Epidermal melanocyte (primary cell): ENCODE data around the gene CACNA2D3.

ENCODE experiments used
- DNase-seq: peaks from one replicate; pipeline ENCODE4 v3.0.0; 2011; ENCODE audit warnings: low spot score; ENCODE audit not compliant: insufficient read length

The CACNA2D3 gene

GRCh38 chr3:54866251-54866650, 743.9 kb downstream of the CACNA2D3 start:
- no peak for DNase-seq

- DNase-seq: peak; percentile 68
These were observed 748.1 kb downstream of the CACNA2D3 start for GRCh38 chr3:54870423-54870822.

- DNase-seq: no peak
These were observed 749.5 kb downstream of the CACNA2D3 start for GRCh38 chr3:54871867-54872266.

DNA sequence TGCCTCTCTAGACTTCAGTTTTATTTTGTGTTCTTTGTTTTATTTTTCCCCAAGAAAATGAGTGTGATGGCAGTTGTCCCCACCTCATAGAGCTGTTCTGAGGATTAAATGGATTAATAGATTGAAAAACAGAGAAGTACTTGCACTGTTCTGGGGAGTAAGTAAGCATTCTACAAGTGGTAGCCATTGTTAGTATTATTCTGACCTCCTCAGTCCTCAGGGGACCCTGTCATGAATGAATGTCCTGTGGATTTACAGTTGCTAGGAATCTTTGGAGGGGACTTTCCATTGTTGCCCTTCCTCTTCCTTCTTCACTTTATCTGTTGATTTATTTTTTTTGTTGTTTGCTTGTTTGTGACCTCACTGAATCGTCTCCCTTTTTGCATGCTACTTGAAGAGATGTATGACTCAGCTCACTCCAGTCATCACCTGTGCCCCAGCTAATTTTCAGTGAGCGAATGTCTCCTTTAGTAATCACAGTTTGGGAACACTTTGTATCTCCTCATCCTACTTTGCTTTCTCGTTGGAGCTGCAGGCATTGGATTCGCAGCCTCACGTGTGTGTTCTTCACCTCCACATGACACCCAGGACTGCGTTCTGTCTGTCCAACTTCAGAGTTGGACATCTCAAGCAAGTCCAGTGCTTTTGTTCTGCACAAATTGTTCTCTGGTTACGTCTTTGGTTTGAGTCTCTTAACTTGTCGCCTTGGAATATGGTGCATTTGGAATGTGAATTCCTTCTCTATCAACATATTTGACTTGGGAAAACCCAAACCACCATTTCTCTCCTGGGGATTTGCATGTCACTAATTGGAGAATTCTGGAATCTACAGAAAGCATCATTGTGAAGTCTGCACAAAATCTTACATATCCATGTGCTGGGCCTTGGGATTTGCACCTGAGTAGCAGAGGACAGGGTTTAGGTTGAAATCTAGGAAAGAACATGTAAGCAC, 751.0 kb downstream of the CACNA2D3 start:
- DNase-seq: no peak

GRCh38 chr3:54874816-54875556, 752.6 kb downstream of the CACNA2D3 start:
- DNase-seq: no peak

- no peak for DNase-seq
These were observed 753.4 kb downstream of the CACNA2D3 start for GRCh38 chr3:54875596-54876268.

DNA sequence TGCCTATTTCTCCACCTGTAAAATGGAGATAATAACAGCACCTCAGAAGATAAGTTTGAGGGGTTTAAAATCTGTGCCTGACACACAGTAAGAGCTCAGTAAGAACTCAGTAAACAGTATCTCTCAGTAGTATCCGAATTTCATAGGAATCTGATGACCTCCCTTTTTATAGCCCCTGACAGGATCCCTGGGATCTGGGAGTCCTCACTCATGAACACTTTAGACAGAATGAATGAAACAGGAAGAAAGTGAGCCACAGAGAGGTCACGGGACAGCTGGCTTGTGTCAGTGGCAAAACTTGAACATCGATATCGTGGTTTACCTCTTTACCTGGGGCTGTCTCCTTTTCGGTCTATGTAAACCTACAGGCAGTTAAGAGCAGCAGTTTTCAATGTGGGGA, 754.3 kb downstream of the CACNA2D3 start:
- DNase-seq: no peak

GRCh38 chr3:54877730-54878129, 755.4 kb downstream of the CACNA2D3 start:
- no peak for DNase-seq

- DNase-seq: no peak
These were observed 755.8 kb downstream of the CACNA2D3 start for GRCh38 chr3:54878145-54878544.

DNA sequence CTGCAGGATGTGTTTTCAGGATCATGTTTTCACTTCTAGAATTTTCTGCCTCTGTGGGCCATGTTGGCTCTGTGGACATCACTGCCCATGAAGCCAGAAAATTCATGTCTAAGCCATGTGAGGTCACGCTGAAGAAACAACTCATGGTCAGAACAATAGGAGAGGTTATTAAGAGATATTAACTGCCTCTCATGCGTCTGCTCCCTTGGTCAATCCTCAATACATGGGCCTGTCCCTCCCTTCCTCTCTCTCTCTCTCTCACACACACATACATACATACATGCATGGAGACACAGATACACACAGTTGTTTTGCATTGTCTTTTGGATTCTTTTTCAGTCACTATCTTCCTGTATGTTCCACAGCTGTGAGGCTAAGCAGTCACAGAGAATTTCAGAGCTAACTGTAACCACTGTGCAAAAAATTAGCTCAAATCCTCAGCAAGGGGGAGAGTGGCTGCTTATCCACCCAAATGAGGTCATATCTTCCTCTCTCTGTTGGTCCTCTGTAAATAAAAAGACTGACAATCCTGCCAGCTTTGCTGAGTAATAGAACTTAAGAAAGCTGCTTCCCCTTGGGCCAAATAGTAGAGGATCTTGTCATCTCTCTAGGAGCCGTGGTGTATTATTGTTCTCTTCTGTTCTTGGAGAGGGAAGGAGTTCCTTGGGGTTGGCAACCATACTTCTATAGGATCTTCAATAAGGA, 759.9 kb downstream of the CACNA2D3 start:
- DNase-seq: no peak

GRCh38 chr3:54888162-54888561, 765.8 kb downstream of the CACNA2D3 start:
- DNase-seq: no peak

DNA sequence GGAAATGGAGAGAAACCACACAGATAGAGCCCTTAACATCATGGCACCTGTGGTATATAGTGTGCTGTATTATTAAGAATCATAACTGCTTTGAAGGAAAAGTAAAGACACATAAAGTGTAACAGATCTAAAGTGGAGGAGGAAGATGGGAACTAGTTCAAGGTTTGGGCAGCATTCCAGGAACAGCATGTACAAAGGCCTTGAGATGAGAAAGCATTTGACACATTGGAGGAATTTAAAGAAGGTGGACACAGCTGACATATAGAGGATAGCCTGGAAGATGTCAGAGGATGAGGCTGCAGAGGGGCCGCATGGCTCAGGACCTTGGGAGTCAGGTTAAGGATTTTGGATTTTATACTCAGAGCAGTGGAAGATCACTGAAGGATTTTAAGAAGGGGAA, 766.5 kb downstream of the CACNA2D3 start:
- no peak for DNase-seq

DNA sequence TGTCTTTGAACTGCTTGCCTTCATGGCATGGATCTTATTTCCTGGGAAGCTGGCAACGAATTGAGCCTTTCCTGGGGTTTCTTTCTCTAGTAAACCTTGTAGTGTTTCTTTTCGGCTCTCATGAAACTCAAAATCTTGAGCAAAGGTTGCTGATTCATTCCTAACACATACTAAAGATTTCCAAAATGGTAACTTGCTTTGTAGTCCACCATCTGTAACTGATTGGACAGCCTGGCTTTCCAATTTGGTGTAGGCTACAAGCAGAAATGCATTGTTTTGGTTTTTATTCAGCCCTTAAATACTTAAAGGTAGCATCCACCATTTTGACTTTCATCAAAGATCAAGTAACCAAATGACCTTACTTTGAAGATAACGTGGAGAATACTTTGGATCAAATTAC, 767.4 kb downstream of the CACNA2D3 start:
- DNase-seq: no peak

GRCh38 chr3:54891540-54891897, 769.2 kb downstream of the CACNA2D3 start:
- peak; percentile 89 for DNase-seq

- DNase-seq: no peak
These were observed 769.8 kb downstream of the CACNA2D3 start for GRCh38 chr3:54892168-54892567.

DNA sequence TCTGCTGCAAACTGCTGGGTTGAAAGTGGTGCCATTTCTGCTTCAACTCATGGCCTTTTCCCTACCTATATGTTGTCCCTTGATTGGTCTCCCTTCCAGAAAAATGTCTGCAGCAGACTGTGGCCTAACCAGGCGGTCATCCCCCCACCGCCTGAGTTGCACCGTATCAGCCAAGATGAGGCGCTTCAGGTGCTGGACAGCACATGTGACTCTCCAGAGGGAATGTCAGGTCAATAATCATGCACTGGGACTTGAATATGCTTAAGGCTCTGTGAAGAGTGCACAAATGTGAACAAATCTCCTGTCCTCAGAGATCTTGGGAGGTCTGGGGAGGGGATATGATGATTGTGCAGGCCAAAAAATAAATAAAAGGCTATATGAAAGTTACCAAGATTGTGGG, 773.3 kb downstream of the CACNA2D3 start:
- DNase-seq: no peak

DNA sequence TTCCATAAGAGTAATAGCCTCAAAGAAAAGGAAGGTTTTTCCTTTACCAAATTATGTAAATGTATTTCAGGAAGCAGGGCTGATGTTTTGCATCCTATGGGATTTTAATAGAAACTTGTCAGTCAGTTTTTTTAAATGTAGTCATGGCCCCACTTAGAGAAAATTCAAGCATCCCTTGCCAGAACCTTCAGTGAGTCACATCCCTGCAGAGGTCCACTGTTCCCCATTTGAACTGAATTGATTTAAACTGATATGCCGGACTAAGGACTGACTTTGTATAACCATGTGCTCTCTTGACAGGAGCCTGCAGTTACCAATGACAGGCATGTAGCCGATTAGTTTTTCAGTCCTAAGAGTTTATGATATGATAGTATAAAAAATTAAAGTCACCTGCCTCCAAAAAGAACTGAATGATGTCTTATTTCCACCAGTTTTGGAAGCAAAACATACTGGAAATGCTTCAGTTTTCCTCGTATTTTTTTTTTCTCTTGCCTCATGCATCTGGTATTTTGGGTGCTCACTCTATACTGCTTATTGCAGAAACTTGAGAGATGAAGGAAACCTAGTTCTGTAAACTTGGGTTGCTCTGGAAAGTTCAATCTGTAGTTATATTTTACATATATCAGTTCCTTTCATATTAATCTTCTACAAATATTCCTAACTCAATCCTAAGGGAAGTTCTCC, 774.8 kb downstream of the CACNA2D3 start:
- DNase-seq: no peak

DNA sequence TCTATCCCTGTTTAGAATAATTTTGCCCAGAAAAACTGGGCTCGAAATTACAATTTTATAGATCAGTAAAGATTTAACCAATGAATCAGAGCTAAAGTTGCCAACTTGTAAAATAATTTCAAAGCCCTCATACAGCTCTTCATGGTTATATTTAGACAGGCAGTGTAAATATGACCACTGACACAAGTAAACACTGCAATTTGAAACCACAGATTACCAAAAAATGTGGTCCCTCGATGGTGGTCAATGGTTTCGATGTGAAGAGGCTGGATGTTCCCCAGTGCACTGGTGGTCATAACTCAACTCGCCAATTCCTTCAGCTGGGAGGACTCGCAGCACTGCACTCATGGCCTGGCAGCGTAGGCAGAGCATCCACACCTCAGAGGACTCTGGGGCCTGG, 776.9 kb downstream of the CACNA2D3 start:
- no peak for DNase-seq

DNA sequence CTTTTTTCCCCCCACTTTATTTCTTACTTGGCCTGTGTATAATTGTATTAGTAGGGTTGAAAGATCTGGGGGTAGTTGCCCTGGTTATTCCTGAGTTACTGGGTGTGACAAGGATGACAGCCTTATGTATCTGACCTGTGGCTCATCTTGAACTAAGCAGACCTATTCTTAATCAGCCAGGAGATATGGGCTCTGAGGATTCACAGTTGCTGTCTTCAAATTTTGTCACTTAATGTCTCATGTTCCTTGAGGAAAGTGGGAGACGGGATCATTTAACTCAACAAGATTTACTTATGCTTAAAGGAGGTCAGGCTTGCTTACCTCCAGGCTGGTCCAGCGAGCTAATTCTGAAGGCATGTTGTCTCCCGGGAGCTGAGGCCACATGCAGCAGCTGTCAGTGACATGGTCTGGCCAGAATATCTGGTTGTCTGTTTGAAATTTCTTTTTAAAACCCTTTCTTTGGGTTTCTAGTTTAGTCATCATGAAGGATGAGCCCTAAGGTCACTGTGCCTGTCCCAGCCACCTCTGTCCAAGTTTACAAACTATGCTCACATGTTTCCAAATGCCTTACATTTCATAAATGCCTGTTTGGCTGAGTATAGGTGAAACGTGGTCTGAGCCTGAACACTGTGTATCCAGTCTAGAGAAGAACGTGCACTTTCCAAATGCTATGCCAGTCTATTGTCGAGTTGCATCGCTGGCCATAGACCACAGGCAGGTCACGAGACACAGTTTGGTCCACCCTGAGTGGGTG, 778.7 kb downstream of the CACNA2D3 start:
- peak; percentile 16 for DNase-seq
